Rectal smooth muscle tissue (tissue), 1 donor: ENCODE measurements around the gene SEC61G.
A peak's percentile ranks its signal among the peaks of the same experiment; 100 is the strongest.

Experiments used
- H3K27ac ChIP-seq: one replicate; pipeline ENCODE4 v1.7.0; 2013; ENCODE audit warnings: low read depth, low read length, inconsistent platforms
- H3K27me3 ChIP-seq: one replicate; pipeline ENCODE4 v1.7.0; 2013; ENCODE audit warnings: low read length; ENCODE audit not compliant: control insufficient read depth, insufficient read depth
- H3K36me3 ChIP-seq: one replicate; pipeline ENCODE4 v1.7.0; 2013; ENCODE audit warnings: low read length; ENCODE audit not compliant: control insufficient read depth, insufficient read depth
- H3K4me1 ChIP-seq: one replicate; pipeline ENCODE4 v1.7.0; 2013; ENCODE audit warnings: low read length; ENCODE audit not compliant: control insufficient read depth, insufficient read depth
- H3K4me3 ChIP-seq: one replicate; pipeline ENCODE4 v1.7.0; 2013; ENCODE audit warnings: low read length
- H3K9ac ChIP-seq: one replicate; pipeline ENCODE4 v1.7.0; 2013; ENCODE audit warnings: low read length

Gene SEC61G

DNA sequence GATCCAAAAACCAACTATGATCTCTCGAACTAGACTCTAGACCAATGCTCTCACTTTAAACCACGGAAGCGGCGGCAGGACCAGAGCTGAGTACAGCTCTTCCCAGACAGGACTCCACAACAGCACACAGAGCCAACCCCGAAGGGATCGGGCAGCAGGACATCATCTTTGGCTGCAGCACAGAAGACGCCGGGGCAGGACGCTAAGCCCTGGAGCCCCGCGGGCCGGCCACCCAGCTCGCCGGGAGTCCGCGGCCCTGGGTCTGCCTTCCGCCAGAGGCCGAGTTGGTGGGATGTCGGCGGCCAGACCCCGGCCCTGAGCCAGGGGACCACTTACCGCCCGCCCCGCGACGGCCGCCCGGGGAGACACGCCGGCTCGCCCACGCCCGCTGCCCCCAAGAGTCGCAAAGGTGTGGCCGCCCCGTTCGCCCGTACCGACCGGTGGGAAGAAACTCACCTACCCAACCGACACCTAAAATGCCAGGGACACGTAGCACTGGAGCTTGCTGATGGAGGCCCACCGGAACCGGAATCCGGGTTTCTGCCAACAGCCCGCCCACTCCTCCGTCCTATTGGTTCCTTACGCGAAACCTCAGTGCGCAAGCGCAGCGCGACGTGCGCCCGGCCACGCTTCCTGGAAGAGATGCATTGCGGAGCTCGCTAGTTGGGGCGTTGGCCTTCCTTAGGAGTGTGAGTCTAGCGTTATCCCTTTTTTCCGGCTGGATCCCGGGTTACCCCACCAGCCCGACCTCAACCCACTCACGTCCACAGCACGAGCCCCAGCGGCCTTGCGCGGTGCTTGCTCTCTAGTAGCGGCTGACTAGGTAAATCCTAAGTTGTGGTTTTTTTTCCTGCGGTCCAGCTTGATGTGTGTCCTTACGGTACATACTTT lies at the start of gene SEC61G:
Gene SEC61G, minus strand, starts transcription at position 510 of the 891 bp plus-strand sequence. CDS start 1,623 bp downstream, outside the sequence.
- H3K4me1 ChIP-seq: peaks cover 6% of the 10 kb centered on the region
- H3K27me3 ChIP-seq: no peaks in the 10 kb centered on the region
- H3K36me3 ChIP-seq: no peaks in the 10 kb centered on the region
- peak within 1 kb of the TSS; percentile 91 for H3K9ac ChIP-seq
- H3K4me3 ChIP-seq: peak within 1 kb of the TSS; percentile 98
- H3K27ac ChIP-seq: peak within 1 kb of the TSS; percentile 95

DNA sequence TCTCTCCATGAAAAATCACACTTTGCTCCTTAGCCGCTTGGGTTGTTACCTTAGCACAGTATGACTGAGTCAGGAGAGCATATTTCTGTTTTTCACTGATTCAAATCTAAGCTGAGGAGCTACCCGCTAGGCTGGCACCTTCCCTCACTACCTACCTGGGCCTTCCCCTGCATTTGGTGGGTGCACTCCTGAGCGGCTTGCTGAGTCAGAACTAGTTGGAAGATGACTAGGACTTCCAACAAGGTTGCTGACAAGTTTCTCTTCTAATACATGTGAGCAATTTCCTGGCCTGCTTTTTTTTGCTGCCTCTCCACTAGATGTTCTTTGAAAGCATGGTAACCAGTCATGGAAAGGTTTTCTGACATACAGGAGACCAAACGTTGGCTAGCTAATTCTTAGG lies 43.8 kb upstream of the SEC61G start:
- no peak overlapping the region for H3K9ac ChIP-seq
- no peak overlapping the region for H3K4me3 ChIP-seq
- no peaks in the 10 kb centered on the region for H3K36me3 ChIP-seq
- H3K4me1 ChIP-seq: no peaks in the 10 kb centered on the region
- H3K27me3 ChIP-seq: no peaks in the 10 kb centered on the region
- H3K27ac ChIP-seq: no peak overlapping the region

DNA sequence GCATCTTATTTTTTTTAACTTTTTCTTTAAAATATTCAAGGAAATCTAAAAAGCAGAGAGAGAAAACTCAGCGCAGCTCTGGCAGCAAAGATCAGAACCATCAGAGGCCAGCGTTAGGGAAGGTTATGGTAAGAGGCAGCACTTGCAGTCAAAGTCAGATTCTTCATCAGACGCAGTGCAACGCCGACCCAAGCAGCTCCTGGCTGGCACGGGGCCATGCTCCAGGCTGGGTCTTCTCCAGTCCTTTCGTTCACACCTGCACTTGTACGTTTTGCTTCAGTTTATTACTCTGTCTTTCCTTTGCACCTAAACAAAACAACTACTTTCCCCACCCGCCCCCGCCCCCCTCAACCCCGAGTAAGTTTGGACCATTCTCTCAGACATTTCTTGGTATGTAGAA lies 43.1 kb upstream of the SEC61G start:
- Histone ChIP-seq H3K27me3 (no peaks in the 10 kb centered on the region), H3K4me1 (no peaks in the 10 kb centered on the region), H3K4me3 (no peak overlapping the region), H3K9ac (no peak overlapping the region), H3K36me3 (no peaks in the 10 kb centered on the region), H3K27ac (no peak overlapping the region)

DNA sequence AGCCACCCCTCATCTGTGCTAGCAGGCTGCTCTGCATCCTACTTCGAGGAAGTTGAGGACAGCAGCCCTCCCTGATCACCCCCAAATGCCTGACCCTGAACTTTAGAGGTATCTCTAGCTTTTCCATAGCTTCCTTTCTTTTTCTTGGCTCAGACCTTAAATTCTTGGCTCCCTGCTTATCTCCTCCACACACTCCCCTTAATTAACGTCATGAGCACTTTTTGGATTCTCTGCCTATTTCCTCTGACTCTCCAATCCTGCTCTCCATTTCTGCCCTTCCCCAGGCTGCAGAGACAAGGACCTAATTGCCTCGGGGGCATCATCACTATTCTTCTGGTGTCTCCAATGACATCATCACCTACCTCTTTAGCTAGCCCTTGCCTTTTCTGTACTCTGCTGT lies 40.8 kb upstream of the SEC61G start:
- H3K9ac ChIP-seq: no peak overlapping the region
- no peak overlapping the region for H3K4me3 ChIP-seq
- no peaks in the 10 kb centered on the region for H3K4me1 ChIP-seq
- H3K27me3 ChIP-seq: no peaks in the 10 kb centered on the region
- H3K27ac ChIP-seq: no peak overlapping the region
- H3K36me3 ChIP-seq: no peaks in the 10 kb centered on the region

DNA sequence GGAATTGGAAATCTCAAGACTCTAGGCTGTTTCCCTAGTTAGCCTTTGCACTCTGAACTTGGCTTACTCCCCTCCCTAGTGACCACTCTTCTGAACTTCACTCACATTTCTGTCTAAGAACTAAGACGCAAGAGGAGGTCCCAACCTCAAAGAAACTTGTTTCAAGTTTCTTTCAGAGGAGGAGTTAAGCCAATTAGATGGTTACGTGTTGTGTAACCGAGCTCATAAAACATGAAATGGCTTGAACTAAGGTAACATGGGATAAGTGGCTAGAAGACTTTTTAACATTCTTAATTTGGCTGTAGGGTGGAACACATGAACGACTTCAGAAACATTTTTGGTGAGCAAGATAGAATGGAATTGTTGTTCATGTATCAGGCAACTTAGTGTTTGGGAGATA lies 39.5 kb upstream of the SEC61G start:
- Histone ChIP-seq H3K9ac (no peak overlapping the region), H3K27me3 (no peaks in the 10 kb centered on the region), H3K36me3 (no peaks in the 10 kb centered on the region), H3K27ac (no peak overlapping the region), H3K4me1 (no peaks in the 10 kb centered on the region), H3K4me3 (no peak overlapping the region)

DNA sequence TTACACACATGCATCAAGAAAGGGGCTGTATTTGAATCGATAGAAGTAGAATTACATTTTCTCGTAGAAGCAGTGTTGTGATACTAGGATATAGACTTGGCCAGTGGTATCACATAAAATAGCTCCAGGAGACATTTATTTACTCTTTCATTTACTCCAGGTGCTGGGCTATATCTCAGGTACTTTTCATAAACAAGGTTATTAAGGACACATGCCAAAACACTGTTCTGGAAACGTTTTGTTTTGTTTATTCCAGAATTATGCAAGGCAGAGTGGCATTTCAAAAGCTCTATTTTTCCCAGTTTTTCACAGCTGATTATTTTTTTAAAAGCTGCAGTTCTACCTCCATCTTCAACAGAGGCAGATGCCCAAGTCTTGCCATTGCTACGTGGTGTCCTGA lies 37.8 kb upstream of the SEC61G start:
- Histone ChIP-seq H3K36me3 (no peaks in the 10 kb centered on the region), H3K4me1 (no peaks in the 10 kb centered on the region), H3K9ac (no peak overlapping the region), H3K4me3 (no peak overlapping the region), H3K27ac (no peak overlapping the region), H3K27me3 (no peaks in the 10 kb centered on the region)

DNA sequence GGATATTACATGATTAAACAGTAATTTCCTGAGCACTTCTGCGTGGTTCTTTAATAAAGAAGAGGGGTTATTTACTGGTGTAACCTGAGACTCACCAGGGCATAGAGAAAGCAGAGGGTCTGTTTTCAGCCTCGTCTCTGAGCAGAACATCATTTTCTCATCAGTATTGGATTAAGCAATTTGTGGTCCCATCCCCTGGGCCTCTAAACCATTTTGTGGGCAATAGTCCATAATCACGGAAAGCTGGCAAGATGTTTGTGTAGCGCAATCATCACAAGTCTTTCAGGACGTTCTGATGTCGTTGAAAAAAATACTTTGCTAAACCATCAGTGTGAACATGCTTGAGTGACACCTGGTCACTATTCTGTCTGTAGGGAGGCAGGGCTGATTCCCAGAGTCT lies 37.1 kb upstream of the SEC61G start:
- no peak overlapping the region for H3K4me3 ChIP-seq
- H3K27me3 ChIP-seq: no peaks in the 10 kb centered on the region
- no peak overlapping the region for H3K9ac ChIP-seq
- no peaks in the 10 kb centered on the region for H3K4me1 ChIP-seq
- H3K36me3 ChIP-seq: no peaks in the 10 kb centered on the region
- H3K27ac ChIP-seq: no peak overlapping the region

DNA sequence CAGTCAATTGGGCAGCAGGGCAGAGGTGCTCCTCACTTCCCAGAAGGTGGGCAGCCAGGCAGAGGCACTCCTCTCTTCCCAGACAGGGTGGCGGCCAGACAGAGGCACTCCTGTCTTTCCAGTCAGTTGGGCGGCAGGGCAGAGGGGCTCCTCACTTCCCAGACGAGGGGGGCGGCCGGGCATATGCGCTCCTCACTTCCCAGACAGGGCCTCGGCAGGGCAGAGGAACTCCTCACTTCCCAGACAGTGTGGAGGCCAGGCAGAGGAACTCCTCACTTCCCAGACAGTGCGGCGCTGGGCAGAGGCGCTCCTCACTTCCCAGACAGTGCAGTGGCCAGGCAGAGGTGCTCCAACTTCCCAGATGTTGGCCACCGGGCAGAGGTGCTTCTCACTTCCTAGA lies 33.4 kb upstream of the SEC61G start:
- Histone ChIP-seq H3K4me1 (peaks cover 2% of the 10 kb centered on the region), H3K9ac (no peak overlapping the region), H3K27ac (no peak overlapping the region)

DNA sequence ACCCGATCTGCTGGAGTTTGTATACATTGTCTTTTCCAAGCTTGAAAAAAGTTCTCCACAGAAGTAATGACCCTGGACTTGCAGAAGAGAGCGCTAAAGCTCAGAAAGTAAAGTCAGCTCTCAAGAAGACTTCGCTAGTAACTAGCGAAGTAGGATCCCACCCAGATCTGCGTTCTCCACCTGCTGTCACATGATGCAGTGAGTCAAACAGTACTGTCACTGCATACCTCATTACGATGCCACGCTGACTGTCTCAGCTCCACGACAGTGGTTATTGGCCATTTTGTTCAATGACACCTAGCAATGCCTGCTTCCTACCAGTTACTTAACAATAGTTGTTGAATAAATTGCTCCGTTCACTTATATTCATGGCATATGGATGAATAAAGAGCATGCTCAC lies 29.7 kb upstream of the SEC61G start:
- Histone ChIP-seq H3K27ac (no peak overlapping the region), H3K4me1 (peaks cover 2% of the 10 kb centered on the region), H3K4me3 (peak overlapping the region; percentile 22), H3K36me3 (no peaks in the 10 kb centered on the region), H3K27me3 (no peaks in the 10 kb centered on the region), H3K9ac (no peak overlapping the region)

More for the DNA sequence above, 33.4 kb upstream of the SEC61G start:
- no peaks in the 10 kb centered on the region for H3K36me3 ChIP-seq
- no peaks in the 10 kb centered on the region for H3K27me3 ChIP-seq
- H3K4me3 ChIP-seq: no peak overlapping the region

DNA sequence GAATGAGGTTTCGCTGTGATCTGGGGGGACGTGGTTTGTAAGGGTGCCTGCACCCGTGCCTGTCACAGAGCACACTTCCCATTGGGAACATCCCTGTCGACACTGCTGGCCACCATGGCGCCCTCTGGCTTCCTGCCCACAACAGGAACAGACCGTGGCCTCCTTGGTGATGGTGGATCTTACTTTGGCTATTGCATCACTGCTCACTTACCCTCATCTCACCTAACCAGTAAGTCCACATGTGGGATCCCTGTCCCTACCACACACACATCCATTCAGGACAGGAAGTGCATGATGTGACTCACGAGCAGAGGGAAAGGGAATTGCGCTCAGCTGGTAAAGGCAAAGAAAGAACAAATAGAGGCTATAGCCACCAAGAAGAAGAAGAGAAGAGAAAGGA lies 26.2 kb upstream of the SEC61G start:
- Histone ChIP-seq H3K27ac (no peak overlapping the region), H3K9ac (no peak overlapping the region), H3K4me1 (peaks cover 2% of the 10 kb centered on the region), H3K27me3 (no peaks in the 10 kb centered on the region), H3K36me3 (no peaks in the 10 kb centered on the region), H3K4me3 (no peak overlapping the region)

DNA sequence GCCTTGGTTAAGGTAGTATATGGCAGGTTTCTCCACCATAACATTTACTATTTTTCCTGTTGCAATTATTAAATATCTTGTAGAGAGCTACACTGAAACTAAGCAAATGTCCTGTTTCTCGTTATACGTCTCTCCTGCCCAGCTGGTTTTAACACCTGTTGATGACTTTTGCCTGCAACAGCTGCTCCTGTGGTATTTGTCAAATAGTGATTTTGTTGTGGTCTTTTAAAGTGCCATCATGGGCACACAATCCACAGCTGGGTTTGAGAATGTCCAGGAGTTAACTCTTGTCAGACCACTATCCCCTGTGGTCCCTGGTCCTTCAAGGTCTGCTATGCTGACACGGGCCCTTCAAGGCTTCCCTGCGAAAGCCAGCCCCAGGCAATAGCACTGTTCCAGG lies 24.9 kb upstream of the SEC61G start:
- H3K27me3 ChIP-seq: no peaks in the 10 kb centered on the region
- H3K36me3 ChIP-seq: no peaks in the 10 kb centered on the region
- H3K4me3 ChIP-seq: no peak overlapping the region
- H3K27ac ChIP-seq: no peak overlapping the region
- peaks cover 2% of the 10 kb centered on the region for H3K4me1 ChIP-seq
- H3K9ac ChIP-seq: no peak overlapping the region

DNA sequence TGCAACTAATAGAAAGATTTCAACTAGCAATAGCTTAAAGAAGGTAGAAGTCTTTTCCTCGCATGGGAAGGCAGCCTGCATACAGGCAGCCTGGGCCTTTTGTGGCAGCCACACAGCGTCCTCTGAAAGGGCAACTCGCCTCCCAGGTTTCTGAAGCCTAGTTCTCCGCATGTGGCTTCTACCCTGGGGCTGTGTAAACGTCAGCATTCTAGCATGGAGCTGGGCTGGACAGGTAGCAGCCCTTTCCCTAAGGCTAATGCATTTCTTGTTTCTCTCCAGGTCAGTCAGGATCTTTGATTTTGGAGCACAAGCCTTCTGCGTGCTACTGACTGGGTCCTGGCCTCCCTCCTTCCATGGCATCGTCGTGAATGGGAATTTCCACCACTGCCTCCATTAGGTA lies 23.8 kb upstream of the SEC61G start:
- no peaks in the 10 kb centered on the region for H3K36me3 ChIP-seq
- H3K4me3 ChIP-seq: no peak overlapping the region
- H3K27me3 ChIP-seq: no peaks in the 10 kb centered on the region
- no peak overlapping the region for H3K27ac ChIP-seq
- no peaks in the 10 kb centered on the region for H3K4me1 ChIP-seq
- H3K9ac ChIP-seq: no peak overlapping the region

DNA sequence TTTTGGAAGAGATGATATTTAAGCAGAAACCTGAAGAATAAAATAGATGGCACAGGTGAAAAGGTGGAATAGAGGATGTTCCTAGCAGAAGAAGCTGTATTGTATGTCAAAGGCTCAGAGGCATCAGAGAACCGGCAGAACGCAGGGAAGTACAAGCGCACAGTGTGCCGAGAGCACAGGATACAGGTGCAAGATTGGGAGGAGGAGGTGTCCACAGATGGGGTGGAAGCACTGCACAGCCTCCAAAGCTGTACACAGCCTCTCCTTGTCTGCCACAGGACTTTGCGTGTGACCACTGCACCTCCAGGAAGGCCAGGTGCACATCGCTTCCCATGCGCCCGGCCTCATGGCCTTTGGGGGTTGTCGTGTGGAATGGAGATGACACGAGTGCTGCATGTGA lies 23.3 kb upstream of the SEC61G start:
- Histone ChIP-seq H3K4me3 (no peak overlapping the region), H3K27ac (no peak overlapping the region), H3K27me3 (no peaks in the 10 kb centered on the region), H3K9ac (no peak overlapping the region), H3K36me3 (no peaks in the 10 kb centered on the region), H3K4me1 (no peaks in the 10 kb centered on the region)
